Non-pigmented ciliary epithelial cell (primary cell): ENCODE measurements around the gene HMCN2.
"Not testable (repeated sequence)": the region's sequence is repeated elsewhere in the genome, so short reads cannot be mapped to it uniquely, and the experiment has no call there.

Source experiments
- DNase-seq: peaks from one replicate; pipeline ENCODE4 v3.0.0-alpha.2; 2010; ENCODE audit warnings: low read depth

HMCN2 gene

GRCh38 chr9:130240410-130241197 is 25.0 kb upstream of the HMCN2 start:
- DNase-seq, result peak; percentile 36

- DNase-seq, result no peak
These were observed 24.4 kb upstream of the HMCN2 start for GRCh38 chr9:130241198-130241535.

- no peak for DNase-seq
These were observed 23.1 kb upstream of the HMCN2 start for GRCh38 chr9:130242270-130243014.

GRCh38 chr9:130243015-130243881 is 22.3 kb upstream of the HMCN2 start:
- no peak for DNase-seq

- DNase-seq, result no peak
These were observed 21.7 kb upstream of the HMCN2 start for GRCh38 chr9:130243882-130244170.

- DNase-seq, result no peak
These were observed 20.9 kb upstream of the HMCN2 start for GRCh38 chr9:130244548-130245165.

GRCh38 chr9:130245474-130245873 is 20.1 kb upstream of the HMCN2 start:
- no peak for DNase-seq

GRCh38 chr9:130246126-130246525 is 19.4 kb upstream of the HMCN2 start:
- DNase-seq, result no peak

GRCh38 chr9:130254747-130255630 is 10.6 kb upstream of the HMCN2 start:
- DNase-seq, result no peak

- DNase-seq, result no peak
These were observed 9.9 kb upstream of the HMCN2 start for GRCh38 chr9:130255631-130256134.

GRCh38 chr9:130256644-130257043 is 8.9 kb upstream of the HMCN2 start:
- no peak for DNase-seq

- not testable (repeated sequence) for DNase-seq
These were observed 7.4 kb upstream of the HMCN2 start for GRCh38 chr9:130258137-130258536.

- DNase-seq, result no peak
These were observed 6.5 kb upstream of the HMCN2 start for GRCh38 chr9:130259044-130259443.

- DNase-seq, result no peak
These were observed 4.5 kb upstream of the HMCN2 start for GRCh38 chr9:130260816-130261765.

- no peak for DNase-seq
These were observed 3.4 kb upstream of the HMCN2 start for GRCh38 chr9:130262061-130262745.

- no peak for DNase-seq
These were observed 2.8 kb upstream of the HMCN2 start for GRCh38 chr9:130262771-130263170.

- no peak for DNase-seq
These were observed 1.8 kb upstream of the HMCN2 start for GRCh38 chr9:130263601-130264413.
